Uterus (tissue), 4 donors: ENCODE results near the gene RASAL1. TPM values are rescaled to one million over a fixed set of nuclear protein-coding genes. Genes with fewer than 3 reads are reported as not detected.

Experiments
- DNase-seq, 2 donors: peaks; one replicate each; pipeline ENCODE4 v3.0.0-alpha.2; 2019 to 2020
- H3K27ac ChIP-seq, 2 donors: fragments of 200-600 bp; sonication (generic); 1 replicate in 1 of 2; 2 replicates in 1 of 2; pipeline ENCODE4 v1.5.1; 2016 to 2018
- H3K27me3 ChIP-seq, 2 donors: fragments of 200-600 bp; sonication (generic); one replicate each; pipeline ENCODE4 v1.5.1; 2018 to 2019; ENCODE audit warnings: control low read depth in 1 of 2
- H3K36me3 ChIP-seq, 2 donors: fragments of 200-600 bp; sonication (generic); one replicate each; pipeline ENCODE4 v1.5.1; 2019; ENCODE audit warnings: control low read depth in 1 of 2
- H3K4me1 ChIP-seq, 2 donors: fragments of 200-600 bp; sonication (generic); one replicate each; pipeline ENCODE4 v1.5.1; 2018 to 2019; ENCODE audit warnings: control low read depth in 1 of 2
- H3K4me3 ChIP-seq, 2 donors: fragments of 200-600 bp; sonication (generic); 1 replicate in 1 of 2; 2 replicates in 1 of 2; pipeline ENCODE4 v1.5.1; 2018 to 2019; ENCODE audit warnings: mild to moderate bottlenecking in 1 of 2
- H3K9me3 ChIP-seq, 2 donors: fragments of 200-600 bp; sonication (generic); one replicate each; pipeline ENCODE4 v1.5.1; 2019; ENCODE audit warnings: control low read depth in 1 of 2
- POLR2A ChIP-seq, 2 donors: fragments of 450-650 bp; IDR thresholded peaks; one replicate each; pipeline ENCODE4 v1.6.1; 2016; ENCODE audit warnings: antibody characterized with exemption in 2 of 2, mild to moderate bottlenecking in 1 of 2, moderate library complexity in 1 of 2
- intact Hi-C: fragments of 100-400 bp; cut with DNase I; formaldehyde crosslinking; loops from one replicate; pipeline ENCODE4 v1.15.1; 2023; ENCODE audit warnings: low total_unique reads
- total RNA-seq, 4 donors: library from RNA; depleted of rRNA in 3 of 4; stranded (reverse); fragments of >200 nt in 3 of 4; gene quantifications; one replicate each; pipeline versions ENCODE4 v1.1.0 to v1.2.4, GENCODE V29; 2014 to 2023
- TF ChIP-seq, protein P1 (sequence below), 4 experiments: fragments of 200-600 bp in 2 of 4; fragments of 450-650 bp in 2 of 4; sonication (generic) in 2 of 4; IDR thresholded peaks; one replicate each; pipeline ENCODE4 v1.5.1; 2016 to 2019; ENCODE audit warnings: antibody characterized with exemption in 4 of 4, mild to moderate bottlenecking in 2 of 4, moderate library complexity in 1 of 4
- donor health status: DM: yes; HTN: yes; CAD: no.

Gene RASAL1
- total RNA-seq, 4 donors from 2014 or later = 6.8 TPM; not detected in 3

DNA sequence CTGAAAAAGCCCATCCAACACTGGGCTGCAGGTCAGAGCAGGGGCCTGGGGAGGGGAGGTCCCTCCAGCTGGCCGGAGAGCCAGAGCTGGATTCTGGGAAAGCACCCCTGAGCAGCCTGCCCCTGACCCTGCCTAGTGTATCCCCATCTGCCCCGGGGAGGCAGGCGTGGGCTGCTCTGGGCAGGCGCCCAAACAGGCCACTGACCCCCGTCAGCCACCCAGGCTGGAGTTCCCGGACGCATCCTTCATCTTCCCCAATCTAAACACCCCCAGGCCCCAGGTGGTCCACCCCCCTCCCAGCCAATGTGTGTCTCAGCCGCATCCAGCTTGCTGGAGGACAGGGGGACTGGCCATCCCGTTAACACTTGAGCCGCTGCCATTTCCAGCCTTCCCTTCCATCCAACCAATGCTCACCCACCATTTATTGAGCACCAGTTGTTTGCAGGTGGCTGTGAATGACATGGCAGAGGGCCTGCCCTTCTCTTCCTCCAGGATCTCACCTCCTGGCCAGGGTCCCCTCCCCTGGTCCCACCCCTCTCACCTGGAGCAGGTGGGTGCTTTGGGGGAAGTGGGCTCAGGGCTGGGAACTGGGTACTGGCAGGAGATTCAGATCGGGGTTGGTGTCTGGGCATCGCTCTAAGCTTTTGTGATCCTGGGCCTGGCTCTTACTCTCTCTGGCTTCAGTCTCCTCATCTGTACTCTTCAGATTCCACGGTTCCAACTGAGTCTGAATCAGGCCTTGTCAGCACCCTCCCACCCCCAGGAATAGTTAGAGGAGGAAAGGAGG, 79.8 kb downstream of the RASAL1 start:
- Histone ChIP-seq H3K9me3 (no peaks in the 10 kb centered on the region), H3K36me3 (no peaks in the 10 kb centered on the region), H3K27ac (no peak overlapping the region), H3K4me1 (peaks cover 0 to 11% of the 10 kb centered on the region in 2 donors), H3K27me3 (no peaks in the 10 kb centered on the region), H3K4me3 (no peak overlapping the region)
- intact Hi-C loops = no loop called here
- DNase-seq = no peak
- TF ChIP-seq POLR2A (IDR thresholded peaks at IDR 0.05) = no peak

GRCh38 chr12:113054948-113055486, 80.5 kb downstream of the RASAL1 start:
- intact Hi-C loops = no loop called here
- H3K4me1 ChIP-seq = peaks cover 0 to 11% of the 10 kb centered on the region in 2 donors
- no peak overlapping the region for H3K4me3 ChIP-seq
- H3K27ac ChIP-seq = no peak overlapping the region
- TF ChIP-seq, protein P1, sequence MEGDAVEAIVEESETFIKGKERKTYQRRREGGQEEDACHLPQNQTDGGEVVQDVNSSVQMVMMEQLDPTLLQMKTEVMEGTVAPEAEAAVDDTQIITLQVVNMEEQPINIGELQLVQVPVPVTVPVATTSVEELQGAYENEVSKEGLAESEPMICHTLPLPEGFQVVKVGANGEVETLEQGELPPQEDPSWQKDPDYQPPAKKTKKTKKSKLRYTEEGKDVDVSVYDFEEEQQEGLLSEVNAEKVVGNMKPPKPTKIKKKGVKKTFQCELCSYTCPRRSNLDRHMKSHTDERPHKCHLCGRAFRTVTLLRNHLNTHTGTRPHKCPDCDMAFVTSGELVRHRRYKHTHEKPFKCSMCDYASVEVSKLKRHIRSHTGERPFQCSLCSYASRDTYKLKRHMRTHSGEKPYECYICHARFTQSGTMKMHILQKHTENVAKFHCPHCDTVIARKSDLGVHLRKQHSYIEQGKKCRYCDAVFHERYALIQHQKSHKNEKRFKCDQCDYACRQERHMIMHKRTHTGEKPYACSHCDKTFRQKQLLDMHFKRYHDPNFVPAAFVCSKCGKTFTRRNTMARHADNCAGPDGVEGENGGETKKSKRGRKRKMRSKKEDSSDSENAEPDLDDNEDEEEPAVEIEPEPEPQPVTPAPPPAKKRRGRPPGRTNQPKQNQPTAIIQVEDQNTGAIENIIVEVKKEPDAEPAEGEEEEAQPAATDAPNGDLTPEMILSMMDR (IDR thresholded peaks at IDR 0.05) = no peak
- TF ChIP-seq POLR2A (IDR thresholded peaks at IDR 0.05) = no peak
- H3K36me3 ChIP-seq = no peaks in the 10 kb centered on the region
- no peaks in the 10 kb centered on the region for H3K27me3 ChIP-seq
- DNase-seq = no peak
- no peaks in the 10 kb centered on the region for H3K9me3 ChIP-seq

GRCh38 chr12:113052326-113052725, 83.2 kb downstream of the RASAL1 start:
- Histone ChIP-seq H3K4me1 (peaks cover 0 to 10% of the 10 kb centered on the region in 2 donors), H3K27ac (no peak overlapping the region), H3K4me3 (no peak overlapping the region), H3K27me3 (no peaks in the 10 kb centered on the region), H3K9me3 (no peaks in the 10 kb centered on the region), H3K36me3 (no peaks in the 10 kb centered on the region)
- TF ChIP-seq POLR2A (IDR thresholded peaks at IDR 0.05) = no peak
- TF ChIP-seq, protein P1 (IDR thresholded peaks at IDR 0.05) = no peak
- intact Hi-C loops = no loop called here
- DNase-seq = no peak

DNA sequence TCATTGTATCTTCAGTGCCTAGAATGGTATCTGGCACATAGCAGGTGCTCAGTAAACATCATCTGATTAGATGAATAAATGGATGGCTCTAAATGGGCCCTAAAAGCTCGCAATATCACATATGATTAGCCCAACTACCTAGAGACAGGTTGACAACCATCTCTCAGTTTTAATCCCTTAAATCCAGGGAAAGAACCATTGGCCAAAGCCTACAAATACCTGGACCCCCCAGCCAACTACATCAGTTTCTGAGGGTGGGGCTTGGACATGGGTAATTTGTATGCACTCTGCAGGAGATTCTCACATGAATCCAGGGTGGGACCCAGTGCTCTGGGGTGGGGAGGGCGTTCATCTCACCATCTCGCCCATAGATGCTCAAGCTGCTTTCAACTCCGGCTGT, 83.8 kb downstream of the RASAL1 start:
- Histone ChIP-seq H3K27ac (no peak overlapping the region), H3K4me3 (no peak overlapping the region), H3K9me3 (no peaks in the 10 kb centered on the region), H3K36me3 (no peaks in the 10 kb centered on the region), H3K27me3 (no peaks in the 10 kb centered on the region), H3K4me1 (peaks cover 0 to 4% of the 10 kb centered on the region in 2 donors)
- no peak for DNase-seq
- TF ChIP-seq POLR2A (IDR thresholded peaks at IDR 0.05) = no peak
- TF ChIP-seq, protein P1 (IDR thresholded peaks at IDR 0.05) = no peak
- intact Hi-C loops = no loop called here

DNA sequence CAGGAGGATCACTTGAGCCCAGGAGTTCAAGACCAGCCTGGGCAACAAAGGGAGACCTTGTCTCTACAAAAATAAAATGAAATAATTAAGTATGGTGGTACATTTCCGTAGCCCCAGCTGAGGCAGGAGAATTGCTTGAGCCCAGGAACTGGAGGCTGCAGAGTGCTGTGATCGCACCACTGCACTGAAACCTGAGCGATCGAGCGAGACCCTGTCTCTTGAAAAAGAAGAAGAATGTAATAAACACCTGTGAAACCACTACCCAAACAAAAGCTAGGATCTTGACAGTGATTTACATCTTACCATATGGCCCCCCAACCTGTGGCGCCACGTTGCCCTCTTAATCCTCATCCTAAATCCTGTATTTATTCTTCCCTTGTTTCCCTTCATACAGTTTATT, 84.8 kb downstream of the RASAL1 start:
- Histone ChIP-seq H3K27me3 (no peaks in the 10 kb centered on the region), H3K4me3 (no peak overlapping the region), H3K4me1 (no peaks in the 10 kb centered on the region), H3K9me3 (no peaks in the 10 kb centered on the region), H3K36me3 (no peaks in the 10 kb centered on the region), H3K27ac (no peak overlapping the region)
- no peak for TF ChIP-seq POLR2A (IDR thresholded peaks at IDR 0.05)
- TF ChIP-seq, protein P1 (IDR thresholded peaks at IDR 0.05) = no peak
- no peak for DNase-seq
- intact Hi-C loops = no loop called here
